Uterus (tissue), 4 donors: Measurements from ENCODE around the gene SLC8B1. TPM values are rescaled to one million over a fixed set of nuclear protein-coding genes. Genes with fewer than 3 reads are reported as not detected.

Source experiments
- DNase-seq, 2 donors: peaks; one replicate each; pipeline ENCODE4 v3.0.0-alpha.2; 2019 to 2020
- H3K27ac ChIP-seq, 2 donors: fragments of 200-600 bp; sonication (generic); 1 replicate in 1 of 2; 2 replicates in 1 of 2; pipeline ENCODE4 v1.5.1; 2016 to 2018
- H3K27me3 ChIP-seq, 2 donors: fragments of 200-600 bp; sonication (generic); one replicate each; pipeline ENCODE4 v1.5.1; 2018 to 2019; ENCODE audit warnings: control low read depth in 1 of 2
- H3K36me3 ChIP-seq, 2 donors: fragments of 200-600 bp; sonication (generic); one replicate each; pipeline ENCODE4 v1.5.1; 2019; ENCODE audit warnings: control low read depth in 1 of 2
- H3K4me1 ChIP-seq, 2 donors: fragments of 200-600 bp; sonication (generic); one replicate each; pipeline ENCODE4 v1.5.1; 2018 to 2019; ENCODE audit warnings: control low read depth in 1 of 2
- H3K4me3 ChIP-seq, 2 donors: fragments of 200-600 bp; sonication (generic); 1 replicate in 1 of 2; 2 replicates in 1 of 2; pipeline ENCODE4 v1.5.1; 2018 to 2019; ENCODE audit warnings: mild to moderate bottlenecking in 1 of 2
- H3K9me3 ChIP-seq, 2 donors: fragments of 200-600 bp; sonication (generic); one replicate each; pipeline ENCODE4 v1.5.1; 2019; ENCODE audit warnings: control low read depth in 1 of 2
- CTCF ChIP-seq, 4 experiments: fragments of 200-600 bp in 2 of 4; fragments of 450-650 bp in 2 of 4; sonication (generic) in 2 of 4; IDR thresholded peaks; one replicate each; pipeline ENCODE4 v1.5.1; 2016 to 2019; ENCODE audit warnings: antibody characterized with exemption in 4 of 4, mild to moderate bottlenecking in 2 of 4, moderate library complexity in 1 of 4
- POLR2A ChIP-seq, 2 donors: fragments of 450-650 bp; IDR thresholded peaks; one replicate each; pipeline ENCODE4 v1.6.1; 2016; ENCODE audit warnings: antibody characterized with exemption in 2 of 2, mild to moderate bottlenecking in 1 of 2, moderate library complexity in 1 of 2
- intact Hi-C: fragments of 100-400 bp; cut with DNase I; formaldehyde crosslinking; loops from one replicate; pipeline ENCODE4 v1.15.1; 2023; ENCODE audit warnings: low total_unique reads
- total RNA-seq, 4 donors: library from RNA; depleted of rRNA in 3 of 4; stranded (reverse); fragments of >200 nt in 3 of 4; gene quantifications; one replicate each; pipeline versions ENCODE4 v1.1.0 to v1.2.4, GENCODE V29; 2014 to 2023
- donor health status: DM: yes; HTN: yes; CAD: no.

Gene SLC8B1
- total RNA-seq, 4 donors from 2014 or later = 14.2 to 47.1 (median 36.2) TPM

DNA sequence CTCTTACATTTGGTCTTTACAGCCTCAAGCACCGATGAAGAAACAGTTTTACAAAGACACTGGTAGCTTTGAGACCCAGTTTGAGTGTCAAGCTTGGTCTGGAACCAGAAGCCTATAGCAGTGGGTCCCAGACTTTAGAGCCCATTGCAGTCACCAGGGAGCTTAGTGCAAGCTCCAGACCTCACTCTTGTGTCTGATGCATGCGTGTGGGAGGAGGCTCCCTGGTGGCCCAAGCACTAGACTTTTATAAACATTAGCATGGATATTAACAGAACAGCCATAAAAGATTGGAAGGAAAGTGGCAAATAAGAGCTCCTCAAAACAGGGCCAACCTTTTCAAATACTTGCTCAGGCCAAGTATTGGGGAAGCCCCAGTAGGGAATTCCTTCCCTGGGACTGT lies 45.5 kb downstream of the SLC8B1 start:
- H3K9me3 ChIP-seq = no peaks in the 10 kb centered on the region
- no peaks in the 10 kb centered on the region for H3K4me1 ChIP-seq
- H3K4me3 ChIP-seq = no peak overlapping the region
- H3K36me3 ChIP-seq = no peaks in the 10 kb centered on the region
- intact Hi-C loops = no loop called here
- no peak overlapping the region for H3K27ac ChIP-seq
- DNase-seq = no peak
- TF ChIP-seq POLR2A (IDR thresholded peaks at IDR 0.05) (no peak), CTCF (IDR thresholded peaks at IDR 0.05) (no peak)
- H3K27me3 ChIP-seq = no peaks in the 10 kb centered on the region

DNA sequence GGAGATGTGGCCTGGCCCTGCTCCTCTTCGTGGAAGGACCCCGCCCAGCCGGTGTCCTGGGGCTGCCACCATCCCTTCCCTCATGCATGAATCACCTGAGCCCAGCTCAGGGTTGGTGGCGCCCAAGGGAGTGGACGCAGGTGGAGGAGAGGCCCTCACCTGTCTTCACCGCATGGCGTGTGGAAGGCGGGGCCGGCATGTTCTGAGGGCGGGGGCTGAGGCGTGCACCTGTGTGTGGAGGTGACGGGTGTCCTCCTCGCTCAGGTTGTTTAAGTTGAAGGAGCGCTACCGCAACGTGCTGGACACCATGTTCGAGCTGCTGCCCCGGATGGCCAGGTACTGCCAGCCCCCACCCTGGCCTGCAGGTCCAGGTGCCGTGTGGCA lies 47.0 kb downstream of the SLC8B1 start:
- no peaks in the 10 kb centered on the region for H3K4me1 ChIP-seq
- H3K4me3 ChIP-seq = no peak overlapping the region
- no peaks in the 10 kb centered on the region for H3K27me3 ChIP-seq
- H3K27ac ChIP-seq = no peak overlapping the region
- no peaks in the 10 kb centered on the region for H3K36me3 ChIP-seq
- no peak for DNase-seq
- intact Hi-C loops = no loop called here
- no peaks in the 10 kb centered on the region for H3K9me3 ChIP-seq
- TF ChIP-seq CTCF (IDR thresholded peaks at IDR 0.05) = no peak
- no peak for TF ChIP-seq POLR2A (IDR thresholded peaks at IDR 0.05)

DNA sequence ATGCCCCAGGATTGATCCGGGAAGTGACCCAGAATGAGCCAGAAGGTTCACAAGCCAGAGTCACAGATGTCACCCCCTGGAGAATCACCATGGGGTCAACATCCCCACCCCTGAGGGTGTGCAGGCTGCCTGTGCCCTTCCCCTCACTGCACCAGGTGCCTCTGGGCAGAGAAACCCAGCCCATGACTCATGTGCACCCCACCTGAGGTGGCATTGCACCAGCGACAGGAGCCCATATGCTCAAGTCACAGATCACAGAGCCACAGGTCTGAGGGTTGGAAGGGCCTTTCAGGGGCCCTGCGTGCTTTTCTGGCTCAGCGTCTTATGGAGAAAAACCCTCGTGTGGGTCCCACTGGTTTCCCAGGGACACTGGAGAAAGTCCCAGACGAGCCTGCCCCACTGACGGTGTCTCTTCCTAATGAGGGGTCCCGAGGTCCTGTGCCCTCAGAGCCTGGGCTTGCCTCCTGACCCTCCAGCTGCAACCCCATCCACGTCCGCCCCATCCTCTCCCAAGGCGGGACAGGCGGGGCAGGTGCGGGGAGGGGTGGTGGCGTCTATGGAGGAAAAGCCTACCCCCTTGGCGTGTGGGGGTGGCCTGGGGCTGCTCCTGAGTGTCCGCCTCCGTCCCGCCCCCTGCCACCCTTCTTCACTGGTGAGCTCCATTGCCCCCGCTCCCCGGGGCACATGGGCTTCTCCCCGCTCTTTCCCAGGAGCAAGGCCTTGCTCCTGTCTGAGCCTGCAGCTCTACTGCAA lies 47.6 kb downstream of the SLC8B1 start:
- no peak overlapping the region for H3K4me3 ChIP-seq
- DNase-seq = no peak
- intact Hi-C loops = no loop called here
- H3K4me1 ChIP-seq = no peaks in the 10 kb centered on the region
- no peaks in the 10 kb centered on the region for H3K9me3 ChIP-seq
- TF ChIP-seq CTCF (IDR thresholded peaks at IDR 0.05) (no peak), POLR2A (IDR thresholded peaks at IDR 0.05) (no peak)
- H3K27me3 ChIP-seq = no peaks in the 10 kb centered on the region
- no peaks in the 10 kb centered on the region for H3K36me3 ChIP-seq
- no peak overlapping the region for H3K27ac ChIP-seq

DNA sequence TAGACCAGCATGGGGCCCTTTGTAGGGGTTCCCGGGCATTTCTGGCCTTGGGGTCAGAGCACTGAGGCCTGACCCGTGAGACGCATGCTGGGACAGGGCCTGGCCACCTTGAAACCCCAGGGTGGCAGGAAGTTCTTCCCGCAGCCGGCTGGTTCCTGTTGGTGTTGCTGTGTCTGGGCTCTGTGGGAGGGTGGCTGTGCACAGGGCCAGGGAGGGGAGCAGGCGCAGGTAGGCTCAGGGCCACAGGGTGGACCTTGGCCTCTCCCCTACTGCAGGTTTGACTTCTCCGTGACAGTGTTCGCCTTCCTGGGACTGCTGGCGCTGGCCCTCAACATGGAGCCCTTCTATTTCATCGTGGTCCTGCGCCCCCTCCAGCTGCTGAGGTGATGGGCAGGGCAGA lies 48.2 kb downstream of the SLC8B1 start:
- DNase-seq = no peak
- Histone ChIP-seq H3K4me1 (no peaks in the 10 kb centered on the region), H3K27me3 (no peaks in the 10 kb centered on the region), H3K9me3 (no peaks in the 10 kb centered on the region), H3K27ac (no peak overlapping the region), H3K4me3 (no peak overlapping the region), H3K36me3 (no peaks in the 10 kb centered on the region)
- TF ChIP-seq POLR2A (IDR thresholded peaks at IDR 0.05) (no peak), CTCF (IDR thresholded peaks at IDR 0.05) (no peak)
- intact Hi-C loops = no loop called here

DNA sequence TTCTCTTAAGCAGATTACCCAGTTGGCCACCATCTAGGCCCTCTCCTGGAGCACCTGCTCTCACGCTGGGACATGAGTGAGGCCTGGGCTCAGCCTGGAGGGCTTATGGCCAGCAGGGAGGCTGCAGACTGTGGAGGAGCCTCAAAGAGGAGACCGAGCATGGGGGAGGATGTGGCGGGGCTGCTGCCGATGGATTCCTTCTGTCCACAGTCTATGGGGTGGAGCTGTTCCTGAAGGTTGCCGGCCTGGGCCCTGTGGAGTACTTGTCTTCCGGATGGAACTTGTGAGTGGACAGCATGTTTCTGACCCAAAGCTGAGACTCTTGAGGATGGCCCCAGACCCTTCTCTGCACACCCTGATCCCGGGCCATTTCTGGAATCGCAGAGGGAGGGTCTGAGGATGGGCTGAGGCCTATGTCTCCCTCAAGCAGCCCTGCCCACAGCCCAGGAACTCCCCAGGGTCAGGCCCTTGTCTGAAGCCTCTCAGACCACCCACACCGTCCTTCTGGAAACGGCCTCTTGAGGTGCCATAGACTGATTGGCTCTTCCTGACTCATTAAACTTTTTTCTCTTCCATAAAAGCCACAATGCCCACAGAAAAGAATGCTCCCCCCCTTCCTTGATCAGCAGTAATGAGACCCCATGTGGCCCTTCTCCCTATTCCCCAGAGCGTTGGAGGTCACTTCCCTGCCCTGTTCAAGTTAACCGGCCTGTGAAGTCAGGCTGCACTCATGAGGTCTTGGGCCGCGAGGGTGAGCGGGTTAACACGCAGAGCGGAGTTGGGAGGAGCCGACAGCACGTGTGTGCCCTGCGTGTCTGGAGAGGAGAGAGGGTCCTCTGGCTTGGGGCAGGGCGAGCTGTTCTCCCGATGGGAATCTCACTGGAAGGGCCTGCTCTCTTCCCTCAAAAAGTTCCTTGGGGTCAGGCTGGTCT lies 49.0 kb downstream of the SLC8B1 start:
- no peaks in the 10 kb centered on the region for H3K27me3 ChIP-seq
- no peaks in the 10 kb centered on the region for H3K36me3 ChIP-seq
- H3K9me3 ChIP-seq = no peaks in the 10 kb centered on the region
- no peak overlapping the region for H3K27ac ChIP-seq
- H3K4me3 ChIP-seq = no peak overlapping the region
- no peak for DNase-seq
- intact Hi-C loops = no loop called here
- H3K4me1 ChIP-seq = no peaks in the 10 kb centered on the region
- TF ChIP-seq CTCF (IDR thresholded peaks at IDR 0.05) (no peak), POLR2A (IDR thresholded peaks at IDR 0.05) (no peak)
